ENCODE data around the gene PTGR3. TPM values are rescaled to one million over a fixed set of nuclear protein-coding genes. Genes with fewer than 3 reads are reported as not detected.
A peak's percentile ranks its signal among the peaks of the same experiment; 100 is the strongest.

The PTGR3 gene
- total RNA-seq, 1 donor: 12.1 TPM

- H3K4me3 ChIP-seq (ENCODE audit: low read depth, low read length): no peak overlapping the region
- no peak for DNase-seq (ENCODE audit: low read depth)
- TF ChIP-seq, protein P1, sequence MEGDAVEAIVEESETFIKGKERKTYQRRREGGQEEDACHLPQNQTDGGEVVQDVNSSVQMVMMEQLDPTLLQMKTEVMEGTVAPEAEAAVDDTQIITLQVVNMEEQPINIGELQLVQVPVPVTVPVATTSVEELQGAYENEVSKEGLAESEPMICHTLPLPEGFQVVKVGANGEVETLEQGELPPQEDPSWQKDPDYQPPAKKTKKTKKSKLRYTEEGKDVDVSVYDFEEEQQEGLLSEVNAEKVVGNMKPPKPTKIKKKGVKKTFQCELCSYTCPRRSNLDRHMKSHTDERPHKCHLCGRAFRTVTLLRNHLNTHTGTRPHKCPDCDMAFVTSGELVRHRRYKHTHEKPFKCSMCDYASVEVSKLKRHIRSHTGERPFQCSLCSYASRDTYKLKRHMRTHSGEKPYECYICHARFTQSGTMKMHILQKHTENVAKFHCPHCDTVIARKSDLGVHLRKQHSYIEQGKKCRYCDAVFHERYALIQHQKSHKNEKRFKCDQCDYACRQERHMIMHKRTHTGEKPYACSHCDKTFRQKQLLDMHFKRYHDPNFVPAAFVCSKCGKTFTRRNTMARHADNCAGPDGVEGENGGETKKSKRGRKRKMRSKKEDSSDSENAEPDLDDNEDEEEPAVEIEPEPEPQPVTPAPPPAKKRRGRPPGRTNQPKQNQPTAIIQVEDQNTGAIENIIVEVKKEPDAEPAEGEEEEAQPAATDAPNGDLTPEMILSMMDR (IDR thresholded peaks at IDR 0.05; ENCODE audit: insufficient read depth, low read depth, low read length): no peak
Measured at GRCh38 chr18:75167137-75167536, 41.8 kb downstream of the PTGR3 start.

DNA sequence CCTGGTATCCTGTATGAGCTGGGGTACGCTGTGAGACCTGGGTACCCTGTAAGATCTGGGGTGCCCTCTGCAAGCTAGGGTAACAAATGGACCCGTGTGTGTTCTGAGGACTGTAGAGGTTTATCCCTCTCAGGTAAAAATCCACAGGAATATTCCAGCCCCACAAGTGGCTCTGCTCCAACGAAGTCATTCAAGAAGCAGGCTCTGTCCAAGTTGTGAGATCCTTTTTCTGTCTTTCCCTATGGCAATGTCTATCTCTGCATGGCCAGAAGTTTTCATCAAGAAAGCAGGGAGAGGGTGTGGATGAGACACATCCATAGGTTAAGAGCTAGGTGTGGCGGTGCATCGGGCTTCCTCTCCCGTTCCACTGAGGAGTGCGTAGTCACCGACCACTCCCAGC, 43.0 kb downstream of the PTGR3 start:
- TF ChIP-seq, protein P1 (IDR thresholded peaks at IDR 0.05; ENCODE audit: insufficient read depth, low read depth, low read length): no peak
- no peak overlapping the region for H3K4me3 ChIP-seq (ENCODE audit: low read depth, low read length)
- no peak for DNase-seq (ENCODE audit: low read depth)

GRCh38 chr18:75164479-75164878, 44.5 kb downstream of the PTGR3 start:
- TF ChIP-seq, protein P1 (IDR thresholded peaks at IDR 0.05; ENCODE audit: insufficient read depth, low read depth, low read length): no peak
- no peak overlapping the region for H3K4me3 ChIP-seq (ENCODE audit: low read depth, low read length)

GRCh38 chr18:75163736-75164135, 45.2 kb downstream of the PTGR3 start:
- no peak for DNase-seq (ENCODE audit: low read depth)
- no peak overlapping the region for H3K4me3 ChIP-seq (ENCODE audit: low read depth, low read length)
- TF ChIP-seq, protein P1 (IDR thresholded peaks at IDR 0.05; ENCODE audit: insufficient read depth, low read depth, low read length): no peak

More at GRCh38 chr18:75164479-75164878, 44.5 kb downstream of the PTGR3 start:
- no peak for DNase-seq (ENCODE audit: low read depth)

- DNase-seq (ENCODE audit: low read depth): no peak
- TF ChIP-seq, protein P1 (IDR thresholded peaks at IDR 0.05; ENCODE audit: insufficient read depth, low read depth, low read length): no peak
- H3K4me3 ChIP-seq (ENCODE audit: low read depth, low read length): no peak overlapping the region
Measured at GRCh38 chr18:75162978-75163377, 46.0 kb downstream of the PTGR3 start.

DNA sequence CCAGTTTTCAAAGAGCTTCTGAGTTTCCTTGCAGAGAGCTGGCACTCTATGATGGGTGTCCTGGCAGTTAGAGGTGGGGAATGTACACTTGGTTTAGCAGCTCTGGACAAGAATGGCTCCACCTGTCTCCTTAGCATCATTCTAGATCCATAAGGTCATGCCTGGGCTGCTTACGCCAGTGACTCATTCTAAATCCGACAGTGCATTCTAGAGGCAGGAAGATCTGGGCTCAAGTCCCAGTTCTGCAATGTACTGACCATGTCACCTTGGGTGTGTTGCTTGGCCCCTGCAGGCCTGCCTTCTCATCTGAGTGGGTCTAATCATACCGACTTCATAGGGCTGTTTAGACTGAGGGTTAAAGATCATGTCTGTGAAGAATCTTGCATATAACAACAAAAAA, 46.5 kb downstream of the PTGR3 start:
- TF ChIP-seq, protein P1 (IDR thresholded peaks at IDR 0.05; ENCODE audit: insufficient read depth, low read depth, low read length): no peak
- peak; percentile 52 for DNase-seq (ENCODE audit: low read depth)
- H3K4me3 ChIP-seq (ENCODE audit: low read depth, low read length): no peak overlapping the region
